ENCODE data around the gene ASCL2. TPM values are rescaled to one million over a fixed set of nuclear protein-coding genes. Genes with fewer than 3 reads are reported as not detected.

The ASCL2 gene
- total RNA-seq, 4 donors from 2014 or later, result not detected

- intact Hi-C loops (cut with DNase I; ENCODE audit: low total_unique reads) (no loop called here), in situ Hi-C loops (cut with MboI; ENCODE audit: low sequenced_read_pairs in 4 of 4) (no loop called here)
- Histone ChIP-seq H3K4me1 (no peaks in the 10 kb centered on the region), H3K4me3 (no peak overlapping the region), H3K36me3 (no peaks in the 10 kb centered on the region), H3K9me3 (no peaks in the 10 kb centered on the region), H3K27me3 (peaks cover 37 to 52% (median 44%) of the 10 kb centered on the region in 3 donors), H3K27ac (no peak overlapping the region)
- ATAC-seq (no peak), DNase-seq (no peak)
- no peak for TF ChIP-seq CTCF (IDR thresholded peaks at IDR 0.05 in 4 of 5, conservative IDR thresholded peaks at IDR 0.05 in 1 of 5)
- TF ChIP-seq POLR2A (IDR thresholded peaks at IDR 0.05), result no peak
Observed at GRCh38 chr11:2271327-2272227, 1.2 kb upstream of the ASCL2 start.

- Histone ChIP-seq H3K4me1 (no peaks in the 10 kb centered on the region), H3K9me3 (no peaks in the 10 kb centered on the region), H3K27me3 (peaks cover 37 to 52% (median 44%) of the 10 kb centered on the region in 3 donors), H3K27ac (no peak overlapping the region), H3K36me3 (no peaks in the 10 kb centered on the region), H3K4me3 (no peak overlapping the region)
- TF ChIP-seq POLR2A (IDR thresholded peaks at IDR 0.05), result no peak
- no peak for TF ChIP-seq CTCF (IDR thresholded peaks at IDR 0.05 in 4 of 5, conservative IDR thresholded peaks at IDR 0.05 in 1 of 5)
- ATAC-seq (no peak), DNase-seq (no peak)
- in situ Hi-C loops (cut with MboI; ENCODE audit: low sequenced_read_pairs in 4 of 4) (no loop called here), intact Hi-C loops (cut with DNase I; ENCODE audit: low total_unique reads) (no loop called here)
Observed at GRCh38 chr11:2271077-2271326, 614 bp upstream of the ASCL2 start.

GRCh38 chr11:2269601-2270321 lies 627 bp downstream of the ASCL2 start:
- Histone ChIP-seq H3K4me3 (peak overlapping the region; percentile 34 to 41 (median 38)), H3K27ac (no peak overlapping the region), H3K4me1 (no peaks in the 10 kb centered on the region), H3K27me3 (peaks cover 37 to 52% (median 44%) of the 10 kb centered on the region in 3 donors), H3K9me3 (no peaks in the 10 kb centered on the region), H3K36me3 (no peaks in the 10 kb centered on the region)
- ATAC-seq (no peak), DNase-seq (no peak)
- in situ Hi-C loops (cut with MboI; ENCODE audit: low sequenced_read_pairs in 4 of 4) (no loop called here), intact Hi-C loops (cut with DNase I; ENCODE audit: low total_unique reads) (no loop called here)
- no peak for TF ChIP-seq CTCF (IDR thresholded peaks at IDR 0.05 in 4 of 5, conservative IDR thresholded peaks at IDR 0.05 in 1 of 5)
- TF ChIP-seq POLR2A (IDR thresholded peaks at IDR 0.05), result no peak

- Histone ChIP-seq H3K9me3 (no peaks in the 10 kb centered on the region), H3K4me1 (no peaks in the 10 kb centered on the region), H3K27ac (no peak overlapping the region), H3K27me3 (peaks cover 37 to 52% (median 44%) of the 10 kb centered on the region in 3 donors), H3K36me3 (no peaks in the 10 kb centered on the region), H3K4me3 (peak overlapping the region; percentile 34 to 41 (median 38))
- in situ Hi-C loops (cut with MboI; ENCODE audit: low sequenced_read_pairs in 4 of 4), result no loop called here
- ATAC-seq, result no peak
- DNase-seq, result no peak
- intact Hi-C loops (cut with DNase I; ENCODE audit: low total_unique reads), result no loop called here
- TF ChIP-seq CTCF (IDR thresholded peaks at IDR 0.05 in 4 of 5, conservative IDR thresholded peaks at IDR 0.05 in 1 of 5) (no peak), POLR2A (IDR thresholded peaks at IDR 0.05) (no peak)
Observed at GRCh38 chr11:2268729-2269600, 1.4 kb downstream of the ASCL2 start.

All from gastrocnemius medialis (tissue), 4 donors.